NT2/D1 (cell line): Measurements from ENCODE around the gene SHROOM2.

Experiments used
- SUZ12 ChIP-seq: IDR thresholded peaks from 2 replicates; pipeline ENCODE4 v1.6.1; 2011; ENCODE audit not compliant: insufficient read length, insufficient read depth; ENCODE audit errors: extremely low read depth
- YY1 ChIP-seq: IDR thresholded peaks from 2 replicates; pipeline ENCODE4 v1.6.1; 2011; ENCODE audit not compliant: insufficient read length, insufficient read depth
- ZNF274 ChIP-seq: IDR thresholded peaks from 2 replicates; pipeline ENCODE4 v1.6.1; 2011; ENCODE audit warnings: mild to moderate bottlenecking, low read depth, low read length

DNA sequence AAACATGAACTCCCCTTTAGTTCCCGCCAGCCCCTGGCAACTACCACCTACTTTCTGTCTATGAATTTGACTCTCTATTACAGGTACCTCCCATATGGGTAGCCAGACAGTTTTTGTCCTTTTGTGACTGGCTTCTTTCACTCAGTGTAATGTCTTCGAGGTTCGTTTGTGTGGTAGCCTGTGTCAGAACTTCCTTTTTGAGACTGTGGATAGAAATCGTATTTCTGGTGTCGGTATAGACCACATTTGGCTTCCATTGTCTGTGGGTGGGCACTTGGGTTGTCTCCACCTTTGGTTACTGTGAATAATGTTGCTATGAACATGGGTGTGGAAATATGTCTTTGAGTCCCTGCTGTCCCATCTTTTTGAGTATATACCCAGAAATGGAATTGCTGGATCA, 175.5 kb downstream of the SHROOM2 start:
- no peak for TF ChIP-seq YY1
- TF ChIP-seq SUZ12: no peak
- TF ChIP-seq ZNF274: no peak
